Esophagus muscularis mucosa (tissue), 3 donors: Measurements from ENCODE around the gene RFPL1.

Experiments
- CTCF ChIP-seq, 3 experiments: fragments of 200-600 bp in 2 of 3; fragments of 450-650 bp in 1 of 3; sonication (generic) in 2 of 3; IDR thresholded peaks; one replicate each; pipeline ENCODE4 v1.5.1; 2017 to 2019; ENCODE audit warnings: antibody characterized with exemption in 3 of 3, mild to moderate bottlenecking in 2 of 3, moderate library complexity in 1 of 3
- POLR2AphosphoS5 ChIP-seq, 2 donors: sonication (generic); formaldehyde crosslinking; IDR thresholded peaks; one replicate each; pipeline ENCODE4 v1.6.1; 2017; ENCODE audit warnings: antibody characterized with exemption in 2 of 2

- TF ChIP-seq CTCF (IDR thresholded peaks at IDR 0.05) (no peak), POLR2AphosphoS5 (IDR thresholded peaks at IDR 0.05) (no peak)
Measured at GRCh38 chr22:29485448-29485847, 47.1 kb downstream of the RFPL1 start.
